GM18858 (cell line): ENCODE data around the gene FNBP1L.
"Not testable (repeated sequence)": the region's sequence is repeated elsewhere in the genome, so short reads cannot be mapped to it uniquely, and the experiment has no call there.

Experiments
- ATAC-seq: cut with Tn5 transposase; IDR thresholded peaks from one replicate; pipeline ENCODE4 v1.9.1; 2021; ENCODE audit not compliant: unreplicated experiment

Gene FNBP1L

GRCh38 chr1:93528412-93528811 lies 80.5 kb downstream of the FNBP1L start:
- ATAC-seq, result no peak

- no peak for ATAC-seq
Observed at GRCh38 chr1:93531193-93531592, 83.3 kb downstream of the FNBP1L start.

- no peak for ATAC-seq
Observed at GRCh38 chr1:93532780-93533378, 85.0 kb downstream of the FNBP1L start.

GRCh38 chr1:93533677-93534076 lies 85.8 kb downstream of the FNBP1L start:
- no peak for ATAC-seq

GRCh38 chr1:93537396-93537795 lies 89.5 kb downstream of the FNBP1L start:
- no peak for ATAC-seq

- no peak for ATAC-seq
Observed at GRCh38 chr1:93537924-93538323, 90.0 kb downstream of the FNBP1L start.

- no peak for ATAC-seq
Observed at GRCh38 chr1:93541045-93541444, 93.1 kb downstream of the FNBP1L start.

- no peak for ATAC-seq
Observed at GRCh38 chr1:93542398-93542797, 94.5 kb downstream of the FNBP1L start.

- ATAC-seq, result no peak
Observed at GRCh38 chr1:93546162-93546863, 98.4 kb downstream of the FNBP1L start.

GRCh38 chr1:93549131-93549530 lies 101.2 kb downstream of the FNBP1L start:
- no peak for ATAC-seq

- ATAC-seq, result no peak
Observed at GRCh38 chr1:93549811-93550210, 101.9 kb downstream of the FNBP1L start.

- ATAC-seq, result no peak
Observed at GRCh38 chr1:93552741-93553455, 105.0 kb downstream of the FNBP1L start.

- ATAC-seq, result not testable (repeated sequence)
Observed at GRCh38 chr1:93553886-93554490, 106.1 kb downstream of the FNBP1L start.

GRCh38 chr1:93554883-93555872 lies 107.3 kb downstream of the FNBP1L start:
- no peak for ATAC-seq

- no peak for ATAC-seq
Observed at GRCh38 chr1:93556291-93556690, 108.4 kb downstream of the FNBP1L start.

- ATAC-seq, result no peak
Observed at GRCh38 chr1:93559045-93559444, 111.1 kb downstream of the FNBP1L start.

GRCh38 chr1:93559695-93560094 lies 111.8 kb downstream of the FNBP1L start:
- no peak for ATAC-seq

- ATAC-seq, result no peak
Observed at GRCh38 chr1:93565496-93566206, 117.7 kb downstream of the FNBP1L start.

- no peak for ATAC-seq
Observed at GRCh38 chr1:93566227-93566626, 118.3 kb downstream of the FNBP1L start.
